MM.1S (cell line): ENCODE measurements around the gene NOL4L.

Experiments used
- CTCF ChIP-seq: fragments of 300-600 bp; sonication (generic); IDR thresholded peaks from 2 replicates; pipeline ENCODE4 v1.5.1; 2016; ENCODE audit warnings: antibody characterized with exemption, low read length, mixed read lengths
- EZH2phosphoT487 ChIP-seq: fragments of 300-600 bp; sonication (generic); IDR thresholded peaks from 2 replicates; pipeline ENCODE4 v1.6.1; 2018; ENCODE audit warnings: antibody characterized with exemption, low read length

- TF ChIP-seq CTCF, result no peak
- no peak for TF ChIP-seq EZH2phosphoT487
Observed at GRCh38 chr20:32535953-32536823, 48.9 kb downstream of the NOL4L start.
